Stimulated activated CD4-positive, alpha-beta T cell treated with anti-CD3 and anti-CD28 coated beads, Interleukin-4, amount 100 ng/mL, for 48 hours (primary cell): ENCODE measurements around the gene RARB.

Source experiments
- DNase-seq, 2 donors: peaks; one replicate each; pipeline ENCODE4 v3.0.0-alpha.2; 2020; ENCODE audit warnings: low read depth in 2 of 2

The RARB gene

GRCh38 chr3:25427942-25428788 lies at the start of gene RARB:
TSS of gene RARB (plus strand) at chr3:25428263. CDS start at chr3:25428732, 469 bp downstream.
- no peak for DNase-seq

- DNase-seq = no peak
These were observed 49.2 kb upstream of the RARB start for GRCh38 chr3:25378786-25379311.

GRCh38 chr3:25380222-25380739 lies 47.8 kb upstream of the RARB start:
- DNase-seq = no peak

GRCh38 chr3:25381083-25381482 lies 47.0 kb upstream of the RARB start:
- DNase-seq = no peak

GRCh38 chr3:25384471-25384870 lies 43.6 kb upstream of the RARB start:
- no peak for DNase-seq

GRCh38 chr3:25385807-25386460 lies 42.1 kb upstream of the RARB start:
- DNase-seq = no peak

GRCh38 chr3:25386686-25387255 lies 41.3 kb upstream of the RARB start:
- no peak for DNase-seq

GRCh38 chr3:25390605-25391004 lies 37.5 kb upstream of the RARB start:
- no peak for DNase-seq

GRCh38 chr3:25396251-25396650 lies 31.8 kb upstream of the RARB start:
- DNase-seq = no peak

- DNase-seq = no peak
These were observed 31.4 kb upstream of the RARB start for GRCh38 chr3:25396686-25397085.

- no peak for DNase-seq
These were observed 30.9 kb upstream of the RARB start for GRCh38 chr3:25397150-25397549.

GRCh38 chr3:25400587-25400986 lies 27.5 kb upstream of the RARB start:
- no peak for DNase-seq

- DNase-seq = no peak
These were observed 24.1 kb upstream of the RARB start for GRCh38 chr3:25403968-25404367.

- no peak for DNase-seq
These were observed 23.5 kb upstream of the RARB start for GRCh38 chr3:25404569-25404968.

GRCh38 chr3:25405335-25405734 lies 22.7 kb upstream of the RARB start:
- no peak for DNase-seq

- no peak for DNase-seq
These were observed 17.4 kb upstream of the RARB start for GRCh38 chr3:25410703-25411102.

GRCh38 chr3:25412269-25412668 lies 15.8 kb upstream of the RARB start:
- DNase-seq = no peak

GRCh38 chr3:25416176-25416575 lies 11.9 kb upstream of the RARB start:
- no peak for DNase-seq

- no peak for DNase-seq
These were observed 9.5 kb upstream of the RARB start for GRCh38 chr3:25418596-25418995.

- DNase-seq = no peak
These were observed 8.8 kb upstream of the RARB start for GRCh38 chr3:25419251-25419650.

GRCh38 chr3:25420147-25420546 lies 7.9 kb upstream of the RARB start:
- DNase-seq = no peak

- DNase-seq = no peak
These were observed 7.2 kb upstream of the RARB start for GRCh38 chr3:25420885-25421284.
